ENCODE results near the gene FCHO1.

Gene FCHO1

DNA sequence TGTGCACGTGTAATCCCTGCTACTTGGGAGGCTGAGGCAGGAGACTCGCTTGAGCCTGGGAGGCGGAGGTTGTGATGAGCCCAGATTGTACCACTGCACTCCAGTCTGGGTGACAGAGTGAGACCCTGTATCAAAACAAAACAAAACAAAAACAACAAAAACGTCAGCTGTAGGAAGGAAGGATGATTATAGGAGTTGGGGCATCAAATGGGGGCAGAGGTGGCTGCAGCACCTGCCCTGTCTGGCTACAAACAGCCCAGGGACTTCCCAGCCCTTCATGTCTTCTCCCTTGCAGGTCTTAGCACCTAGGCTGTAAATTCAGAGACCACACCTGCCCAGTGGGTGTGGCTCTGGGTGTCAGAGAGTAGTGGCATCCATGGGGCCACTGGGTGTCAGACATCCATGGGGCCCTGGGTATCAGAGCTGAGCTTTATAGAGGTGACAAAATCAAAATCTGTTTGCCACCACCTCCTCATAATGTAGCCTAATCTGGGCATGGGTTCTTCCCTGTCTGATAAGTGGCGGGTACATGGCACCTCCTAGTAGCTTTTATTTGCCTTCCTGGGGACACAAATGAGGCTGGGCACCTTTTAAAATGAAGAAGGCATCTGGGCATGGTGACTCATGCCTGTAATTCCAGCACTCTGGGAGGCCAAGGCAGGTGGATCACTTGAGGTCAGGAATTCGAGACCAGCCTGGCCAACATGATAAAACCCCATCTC is 38.9 kb downstream of the FCHO1 start:
- H3K27ac ChIP-seq, result peak overlapping the region; percentile 52
- TF ChIP-seq, protein P1, sequence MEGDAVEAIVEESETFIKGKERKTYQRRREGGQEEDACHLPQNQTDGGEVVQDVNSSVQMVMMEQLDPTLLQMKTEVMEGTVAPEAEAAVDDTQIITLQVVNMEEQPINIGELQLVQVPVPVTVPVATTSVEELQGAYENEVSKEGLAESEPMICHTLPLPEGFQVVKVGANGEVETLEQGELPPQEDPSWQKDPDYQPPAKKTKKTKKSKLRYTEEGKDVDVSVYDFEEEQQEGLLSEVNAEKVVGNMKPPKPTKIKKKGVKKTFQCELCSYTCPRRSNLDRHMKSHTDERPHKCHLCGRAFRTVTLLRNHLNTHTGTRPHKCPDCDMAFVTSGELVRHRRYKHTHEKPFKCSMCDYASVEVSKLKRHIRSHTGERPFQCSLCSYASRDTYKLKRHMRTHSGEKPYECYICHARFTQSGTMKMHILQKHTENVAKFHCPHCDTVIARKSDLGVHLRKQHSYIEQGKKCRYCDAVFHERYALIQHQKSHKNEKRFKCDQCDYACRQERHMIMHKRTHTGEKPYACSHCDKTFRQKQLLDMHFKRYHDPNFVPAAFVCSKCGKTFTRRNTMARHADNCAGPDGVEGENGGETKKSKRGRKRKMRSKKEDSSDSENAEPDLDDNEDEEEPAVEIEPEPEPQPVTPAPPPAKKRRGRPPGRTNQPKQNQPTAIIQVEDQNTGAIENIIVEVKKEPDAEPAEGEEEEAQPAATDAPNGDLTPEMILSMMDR (IDR thresholded peaks at IDR 0.05), result no peak
- no peak for TF ChIP-seq ZFX (IDR thresholded peaks at IDR 0.05; ENCODE audit: borderline replicate concordance)

DNA sequence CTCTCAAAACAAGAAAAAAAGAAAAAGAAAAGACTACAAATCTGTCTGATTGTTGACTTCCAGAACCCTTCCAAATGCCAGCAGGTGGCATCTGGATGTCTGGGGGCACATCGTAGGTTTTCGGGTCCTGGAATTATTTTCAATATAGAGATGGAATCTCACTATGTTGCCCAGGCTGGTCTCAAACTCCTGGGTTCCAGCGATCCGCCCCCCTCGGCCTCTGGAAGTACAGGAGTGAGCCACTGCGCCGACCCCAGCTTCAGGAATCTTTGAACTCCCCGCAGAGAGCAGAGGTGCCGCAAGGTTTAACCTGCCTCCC is 43.1 kb downstream of the FCHO1 start:
- peak overlapping the region; percentile 86 for H3K27ac ChIP-seq

DNA sequence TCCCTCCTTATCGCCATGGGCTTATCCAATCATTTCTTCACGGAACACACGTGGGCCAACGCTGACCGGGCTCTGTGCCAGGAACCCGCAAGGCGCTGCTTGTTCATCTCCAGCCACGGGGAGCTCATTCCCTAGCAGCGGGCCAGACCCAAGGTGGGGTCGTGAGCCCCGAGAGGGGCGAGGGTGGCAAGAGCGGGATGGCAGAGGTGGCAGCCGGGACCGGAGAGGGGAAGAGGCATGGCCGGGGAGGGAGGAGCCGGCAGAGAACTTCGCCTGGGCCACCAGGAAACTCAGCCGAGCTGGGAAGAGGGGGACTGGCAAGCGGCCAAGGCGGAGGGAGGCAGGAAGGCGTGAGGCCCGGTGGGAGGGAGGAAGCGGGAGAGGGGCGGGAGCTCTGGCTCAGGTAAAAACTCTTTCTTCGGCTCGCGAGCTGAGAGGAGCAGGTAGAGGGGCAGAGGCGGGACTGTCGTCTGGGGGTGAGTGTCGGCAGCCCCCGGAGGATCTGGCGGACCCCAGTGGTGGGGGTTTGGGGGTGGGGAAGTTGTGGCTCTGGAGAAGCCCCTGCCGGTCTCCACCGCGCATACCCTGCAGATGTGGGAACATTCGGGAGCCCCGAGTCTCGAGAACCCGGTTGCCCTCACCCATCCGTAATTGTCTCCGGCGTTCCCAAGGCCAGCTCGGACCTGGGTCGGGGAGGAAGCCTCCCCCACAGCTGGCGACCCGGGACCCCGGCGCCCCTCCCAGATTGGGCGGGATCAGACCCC is 43.6 kb downstream of the FCHO1 start, which contains the start of gene B3GNT3:
Gene B3GNT3 (plus strand): TSS at position 408 of the 764 bp plus-strand sequence. CDS start 12,670 bp downstream, outside the sequence.
- no peak for TF ChIP-seq ZFX (IDR thresholded peaks at IDR 0.05; ENCODE audit: borderline replicate concordance)
- TF ChIP-seq, protein P1 (IDR thresholded peaks at IDR 0.05), result no peak
- peak within 1 kb of the TSS; percentile 86 for H3K27ac ChIP-seq

More for the DNA sequence above, 43.1 kb downstream of the FCHO1 start:
- TF ChIP-seq, protein P1 (IDR thresholded peaks at IDR 0.05), result no peak

- TF ChIP-seq, protein P1 (IDR thresholded peaks at IDR 0.05), result no peak
- no peak for TF ChIP-seq ZFX (IDR thresholded peaks at IDR 0.05; ENCODE audit: borderline replicate concordance)
- H3K27ac ChIP-seq, result peak overlapping the region; percentile 86
Measured at GRCh38 chr19:17795495-17795856, 44.2 kb downstream of the FCHO1 start.

- H3K27ac ChIP-seq, result peak overlapping the region; percentile 86
- TF ChIP-seq ZFX (IDR thresholded peaks at IDR 0.05; ENCODE audit: borderline replicate concordance), result no peak
- TF ChIP-seq, protein P1 (IDR thresholded peaks at IDR 0.05), result no peak
Measured at GRCh38 chr19:17796013-17796837, 44.9 kb downstream of the FCHO1 start.

DNA sequence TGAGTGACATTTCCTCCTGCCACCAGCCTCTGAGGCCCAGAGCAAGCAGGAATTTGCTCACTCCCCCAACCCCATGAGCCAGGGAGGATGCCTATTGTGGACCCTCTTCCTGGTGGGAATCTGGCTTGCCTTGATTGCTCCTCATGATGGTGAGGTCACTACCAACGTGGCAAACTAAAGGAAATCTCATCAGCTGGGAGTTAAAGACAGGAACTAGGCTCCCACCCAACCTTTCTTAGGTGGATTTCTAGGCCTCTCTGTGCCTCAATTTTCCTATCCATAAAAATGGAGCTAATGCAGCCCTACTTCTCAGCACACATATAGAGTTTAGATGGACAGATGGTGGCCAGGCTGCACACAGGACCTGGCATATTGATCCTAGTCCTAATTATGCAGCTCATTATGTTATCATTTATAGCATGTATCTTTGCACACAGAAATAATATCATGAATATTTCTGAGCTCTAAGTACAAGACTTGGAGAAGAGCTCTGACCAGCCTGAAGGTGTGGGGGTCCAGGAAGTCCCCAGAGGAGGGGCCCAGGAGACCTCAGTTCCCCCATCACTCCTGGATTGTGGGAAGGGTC is 45.7 kb downstream of the FCHO1 start:
- TF ChIP-seq ZFX (IDR thresholded peaks at IDR 0.05; ENCODE audit: borderline replicate concordance), result no peak
- TF ChIP-seq, protein P1 (IDR thresholded peaks at IDR 0.05), result no peak
- H3K27ac ChIP-seq, result peak overlapping the region; percentile 86
